NT2/D1 (cell line): ENCODE measurements around the gene MAD1L1.

Source experiments
- YY1 ChIP-seq: IDR thresholded peaks from 2 replicates; pipeline ENCODE4 v1.6.1; 2011; ENCODE audit not compliant: insufficient read length, insufficient read depth
- ZNF274 ChIP-seq: IDR thresholded peaks from 2 replicates; pipeline ENCODE4 v1.6.1; 2011; ENCODE audit warnings: mild to moderate bottlenecking, low read depth, low read length

GRCh38 chr7:1781369-1781768 is 451.4 kb downstream of the MAD1L1 start:
- TF ChIP-seq YY1 (no peak), ZNF274 (no peak)
